Muscle of leg (tissue), 11 donors: ENCODE data around the gene CMIP. TPM values are rescaled to one million over a fixed set of nuclear protein-coding genes. Genes with fewer than 3 reads are reported as not detected.
A peak's percentile ranks its signal among the peaks of the same experiment; 100 is the strongest.

Source experiments
- DNase-seq: peaks from one replicate; pipeline ENCODE4 v3.0.0; 2013
- H3K27ac ChIP-seq: one replicate; pipeline ENCODE4 v1.5.1; 2013; ENCODE audit warnings: mild to moderate bottlenecking, low read length, control low read depth
- H3K27me3 ChIP-seq: one replicate; pipeline ENCODE4 v1.6.1; 2013; ENCODE audit warnings: low read length; ENCODE audit not compliant: control insufficient read depth, insufficient read depth
- H3K36me3 ChIP-seq: one replicate; pipeline ENCODE4 v1.6.1; 2013; ENCODE audit warnings: low read length; ENCODE audit not compliant: control insufficient read depth, insufficient read depth
- H3K4me1 ChIP-seq: one replicate; pipeline ENCODE4 v1.6.1; 2013; ENCODE audit warnings: low read length; ENCODE audit not compliant: control insufficient read depth, insufficient read depth
- H3K4me3 ChIP-seq: one replicate; pipeline ENCODE4 v1.5.1; 2013; ENCODE audit warnings: low read length, control low read depth
- H3K9me3 ChIP-seq: replicated peaks from 2 replicates; pipeline ENCODE4 v1.6.1; 2013; ENCODE audit warnings: low read depth, low read length; ENCODE audit not compliant: control insufficient read depth
- WGBS: methylation state at CpG from one replicate; pipeline ENCODE4 v1.1.5; 2013; ENCODE audit warnings: missing lambda C conversion rate; ENCODE audit not compliant: insufficient coverage; 5-methylcytosine and 5-hydroxymethylcytosine counted together
- polyA plus RNA-seq, 8 donors: library from polyadenylated mRNA; unstranded; fragments of 120-200 nt; gene quantifications; one replicate each; pipeline versions ENCODE4 v1.2.1 to v1.2.3, GENCODE V29; 2013; ENCODE audit warnings: inconsistent platforms in 1 of 8, low replicate concordance in 1 of 8; ENCODE audit not compliant: insufficient read length in 8 of 8, insufficient read depth in 1 of 8
- total RNA-seq: library from RNA; stranded (reverse); fragments of 120-200 nt; gene quantifications from one replicate; pipeline ENCODE4 v1.2.4, GENCODE V29; 2013

CMIP gene
- total and polyA plus RNA-seq, 9 donors = 5.5 to 24.3 (median 18.8) TPM

- Histone ChIP-seq H3K36me3 (no peaks in the 10 kb centered on the region), H3K4me1 (no peaks in the 10 kb centered on the region), H3K27ac (no peak overlapping the region), H3K4me3 (no peak overlapping the region), H3K9me3 (no peaks in the 10 kb centered on the region), H3K27me3 (no peaks in the 10 kb centered on the region)
- DNase-seq = no peak
- WGBS = 88% methylated on average over 10 of the region's 11 CpGs
These were observed 147.8 kb downstream of the CMIP start for GRCh38 chr16:81592353-81592866.

DNA sequence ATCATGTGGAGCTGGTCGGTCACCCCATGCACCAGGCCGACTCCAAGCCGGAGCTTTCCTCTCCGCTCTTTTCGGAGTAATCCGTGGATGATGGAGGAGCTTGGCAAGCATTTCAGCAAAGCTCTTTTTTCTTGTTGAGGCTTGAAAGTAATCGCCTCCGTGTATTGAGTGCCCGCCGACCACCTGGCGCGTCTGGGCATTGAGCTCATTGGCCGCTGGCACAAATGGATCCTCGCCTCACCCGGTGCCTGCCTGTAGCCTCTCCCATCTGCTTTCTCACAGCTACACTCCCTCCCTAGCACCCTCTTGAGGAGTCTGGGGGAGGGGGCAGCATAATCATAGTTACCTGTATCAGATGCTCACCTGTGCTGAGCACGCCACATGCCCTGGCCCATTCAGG is 148.9 kb downstream of the CMIP start:
- DNase-seq = no peak
- 87% methylated on average over 16 of the region's 16 CpGs for WGBS
- no peaks in the 10 kb centered on the region for H3K9me3 ChIP-seq

DNA sequence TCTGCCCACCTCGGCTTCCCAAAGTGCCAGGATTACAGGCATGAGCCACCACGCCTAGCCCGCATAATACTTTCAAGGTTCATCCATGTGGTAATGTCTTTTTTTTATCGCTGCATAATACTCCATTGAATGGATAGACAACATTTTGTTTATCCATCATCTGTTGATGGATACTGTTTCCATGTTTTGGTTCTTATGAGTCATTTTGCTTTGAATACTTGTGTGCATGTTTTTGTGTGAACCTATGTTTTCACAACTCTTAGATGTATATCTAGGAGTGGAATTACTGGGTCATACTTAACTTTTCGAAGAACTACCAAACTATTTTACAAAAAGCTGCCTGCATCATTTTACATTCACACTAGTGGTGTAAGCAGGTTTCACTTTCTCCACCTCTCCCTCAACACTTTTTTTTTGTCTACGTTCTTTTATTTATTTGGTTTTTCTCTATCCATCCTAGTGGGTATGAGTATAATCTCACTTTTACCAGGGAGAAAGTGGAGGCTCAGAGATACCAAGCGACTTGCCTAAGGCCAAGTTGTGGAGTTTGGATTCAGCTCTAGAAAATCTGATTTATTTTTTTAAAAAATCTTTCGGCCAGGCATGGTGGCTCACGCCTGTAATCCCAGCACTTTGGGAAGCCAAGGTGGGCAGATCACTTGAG is 151.2 kb downstream of the CMIP start:
- H3K27me3 ChIP-seq = no peaks in the 10 kb centered on the region
- no peak overlapping the region for H3K4me3 ChIP-seq
- 100% methylated on average over 3 of the region's 9 CpGs for WGBS
- no peak overlapping the region for H3K27ac ChIP-seq
- H3K4me1 ChIP-seq = peaks cover 16% of the 10 kb centered on the region
- DNase-seq = no peak
- no peaks in the 10 kb centered on the region for H3K36me3 ChIP-seq
- H3K9me3 ChIP-seq = no peaks in the 10 kb centered on the region

More for the DNA sequence above, 148.9 kb downstream of the CMIP start:
- no peak overlapping the region for H3K4me3 ChIP-seq
- no peaks in the 10 kb centered on the region for H3K36me3 ChIP-seq
- no peaks in the 10 kb centered on the region for H3K4me1 ChIP-seq
- H3K27ac ChIP-seq = no peak overlapping the region
- no peaks in the 10 kb centered on the region for H3K27me3 ChIP-seq

DNA sequence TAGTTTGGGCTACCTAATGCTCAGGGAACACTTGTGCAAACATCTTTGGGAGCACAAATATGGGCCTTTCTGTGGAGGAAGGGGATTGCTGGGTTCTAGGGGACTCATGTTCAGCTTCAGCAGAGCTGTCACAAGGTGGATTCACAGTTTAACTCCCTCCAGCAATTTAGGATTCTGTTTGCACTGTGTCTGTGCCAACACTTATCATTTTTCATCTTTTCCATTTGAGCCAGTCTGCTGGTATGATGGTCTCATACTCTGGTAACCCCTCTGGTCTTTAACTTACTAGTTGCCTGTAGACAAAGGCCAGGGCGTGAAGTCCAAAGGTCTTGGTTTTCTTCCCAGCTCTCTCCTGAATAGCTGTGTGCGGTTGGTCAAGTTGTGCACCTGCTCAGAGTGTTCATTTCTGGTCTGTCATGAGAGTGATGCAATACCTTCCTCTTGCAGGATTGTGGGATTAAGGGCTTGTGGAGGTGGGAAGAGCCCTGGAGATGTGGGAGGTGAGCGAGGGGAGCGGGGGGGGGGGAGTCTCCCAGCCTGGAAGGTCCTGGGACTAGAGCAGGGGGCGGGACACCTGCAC is 152.6 kb downstream of the CMIP start:
- no peak for DNase-seq
- Histone ChIP-seq H3K27ac (no peak overlapping the region), H3K9me3 (no peaks in the 10 kb centered on the region), H3K36me3 (no peaks in the 10 kb centered on the region), H3K27me3 (no peaks in the 10 kb centered on the region), H3K4me1 (peaks cover 27% of the 10 kb centered on the region), H3K4me3 (no peak overlapping the region)
- WGBS = 92% methylated on average over 4 of the region's 5 CpGs

GRCh38 chr16:81598083-81598482 is 153.5 kb downstream of the CMIP start:
- no peaks in the 10 kb centered on the region for H3K9me3 ChIP-seq
- H3K36me3 ChIP-seq = no peaks in the 10 kb centered on the region
- no peak for DNase-seq
- H3K4me1 ChIP-seq = peaks cover 29% of the 10 kb centered on the region
- H3K27ac ChIP-seq = no peak overlapping the region
- 86% methylated on average over 2 of the region's 12 CpGs for WGBS
- no peaks in the 10 kb centered on the region for H3K27me3 ChIP-seq
- no peak overlapping the region for H3K4me3 ChIP-seq

- no peak for DNase-seq
- Histone ChIP-seq H3K9me3 (no peaks in the 10 kb centered on the region), H3K4me1 (peaks cover 29% of the 10 kb centered on the region), H3K27me3 (no peaks in the 10 kb centered on the region), H3K27ac (no peak overlapping the region), H3K36me3 (no peaks in the 10 kb centered on the region), H3K4me3 (no peak overlapping the region)
- 68% methylated on average over 8 of the region's 11 CpGs for WGBS
These were observed 154.6 kb downstream of the CMIP start for GRCh38 chr16:81599034-81599744.

DNA sequence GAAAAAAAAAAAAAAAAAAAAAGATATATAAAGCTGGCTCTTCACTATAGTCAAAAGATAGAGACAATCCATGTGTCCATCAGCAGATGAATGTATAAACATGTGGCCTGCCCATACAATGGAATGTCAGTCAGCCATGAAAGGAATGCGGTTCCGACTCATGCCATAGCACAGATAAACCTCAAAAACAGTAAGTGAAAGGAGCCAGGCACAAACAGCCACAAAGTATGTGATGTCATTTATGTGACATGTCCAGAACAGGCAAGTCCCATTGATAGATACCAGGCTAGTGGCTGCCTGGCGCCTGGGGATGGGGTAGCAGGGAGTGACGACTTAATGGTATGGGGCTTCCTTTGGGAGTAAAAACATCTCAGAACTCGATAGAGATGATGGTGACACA is 155.7 kb downstream of the CMIP start:
- 49% methylated on average over 3 of the region's 5 CpGs for WGBS
- Histone ChIP-seq H3K36me3 (no peaks in the 10 kb centered on the region), H3K4me1 (peaks cover 29% of the 10 kb centered on the region), H3K27me3 (no peaks in the 10 kb centered on the region), H3K27ac (peak overlapping the region; percentile 93), H3K9me3 (no peaks in the 10 kb centered on the region), H3K4me3 (no peak overlapping the region)
- no peak for DNase-seq

- WGBS = 42% methylated on average over 8 of the region's 9 CpGs
- Histone ChIP-seq H3K9me3 (no peaks in the 10 kb centered on the region), H3K4me3 (no peak overlapping the region), H3K27ac (peak overlapping the region; percentile 93), H3K36me3 (no peaks in the 10 kb centered on the region), H3K4me1 (peaks cover 29% of the 10 kb centered on the region), H3K27me3 (no peaks in the 10 kb centered on the region)
- DNase-seq = peak; percentile 87
These were observed 156.4 kb downstream of the CMIP start for GRCh38 chr16:81601008-81601428.

- Histone ChIP-seq H3K9me3 (no peaks in the 10 kb centered on the region), H3K27ac (peak overlapping the region; percentile 93), H3K36me3 (no peaks in the 10 kb centered on the region), H3K4me3 (no peak overlapping the region), H3K4me1 (peaks cover 29% of the 10 kb centered on the region), H3K27me3 (no peaks in the 10 kb centered on the region)
- 67% methylated on average over 13 of the region's 16 CpGs for WGBS
- peak; percentile 70 for DNase-seq
These were observed 157.1 kb downstream of the CMIP start for GRCh38 chr16:81601601-81602255.

GRCh38 chr16:81602256-81602776 is 157.7 kb downstream of the CMIP start:
- H3K27ac ChIP-seq = peak overlapping the region; percentile 93

More at GRCh38 chr16:81602256-81602776, 157.7 kb downstream of the CMIP start:
- Histone ChIP-seq H3K4me1 (peaks cover 29% of the 10 kb centered on the region), H3K9me3 (no peaks in the 10 kb centered on the region), H3K27me3 (no peaks in the 10 kb centered on the region), H3K36me3 (no peaks in the 10 kb centered on the region), H3K4me3 (no peak overlapping the region)
- 100% methylated on average over 1 of the region's 13 CpGs for WGBS
- no peak for DNase-seq
